HepG2 (cell line): ENCODE results near the gene NDUFS1. TPM values are rescaled to one million over a fixed set of nuclear protein-coding genes. Genes with fewer than 3 reads are reported as not detected.

ENCODE experiments used
- ATAC-seq: fragments of 200-7000 bp; cut with Tn5 transposase; 3 replicates; pipeline ENCODE4 v1.9.1; 2020; ENCODE audit warnings: mild to moderate bottlenecking, moderate library complexity
- BruUV-seq: library from RNA; stranded (reverse); fragments of 400-500 nt; replicated peaks from 2 replicates; lab custom pipeline; 2021; lab: Mats Ljungman, UMichigan
- CTCF ChIA-PET: fragments of 300-600 bp; formaldehyde crosslinking; extraction: SDS; loops from one replicate; lab custom pipeline; 2021; ENCODE audit warnings: low total read pairs, inconsistent platforms, low intra/inter-chr PET ratio; lab: Yijun Ruan, JAX
- POLR2A ChIA-PET: fragments of 350-600 bp; sonication (Branson Sonifier 250); formaldehyde crosslinking; loops from one replicate; lab custom pipeline; 2020; ENCODE audit warnings: antibody characterized with exemption, inconsistent platforms; lab: Yijun Ruan, JAX
- DNase-seq: peaks from one replicate; pipeline ENCODE4 v3.0.0-alpha.2; 2015; ENCODE audit warnings: low spot score
- FAIRE-seq: peaks from 3 replicates; lab custom pipeline; 2011; peaks lifted over from hg19 to GRCh38; lab: Jason Lieb, UNC
- H2AFZ ChIP-seq: one replicate; pipeline ENCODE4 v1.6.1; 2011; ENCODE audit warnings: low read length, inconsistent platforms
- H3K27ac ChIP-seq: fragments of 300-600 bp; 3 replicates; pipeline ENCODE4 v1.8.0; 2011; ENCODE audit warnings: mixed run types, mild to moderate bottlenecking, mixed read lengths, low read length, inconsistent platforms; ENCODE audit not compliant: insufficient read depth; ENCODE audit errors: extremely low read length
- H3K27me3 ChIP-seq, 2 experiments: fragments of 200-600 bp in 1 of 2; 2 replicates in 1 of 2; 3 replicates in 1 of 2; pipeline versions ENCODE4 v1.6.0 to v1.8.0; 2011; ENCODE audit warnings: low read length in 2 of 2, mild to moderate bottlenecking in 2 of 2, moderate library complexity in 2 of 2, inconsistent platforms in 1 of 2; ENCODE audit not compliant: insufficient read depth in 2 of 2, control insufficient read depth in 1 of 2
- H3K36me3 ChIP-seq, 2 experiments: fragments of 200-600 bp in 1 of 2; replicated peaks in 1 of 2; 2 replicates in 1 of 2; 3 replicates in 1 of 2; pipeline versions ENCODE4 v1.5.1 to v1.8.0; 2011; ENCODE audit warnings: low read length in 2 of 2, inconsistent platforms in 1 of 2; ENCODE audit not compliant: insufficient read depth in 2 of 2, control insufficient read depth in 1 of 2
- H3K4me1 ChIP-seq: 2 replicates; pipeline ENCODE4 v1.5.1; 2012; ENCODE audit warnings: low read length, inconsistent platforms; ENCODE audit not compliant: insufficient read depth
- H3K4me2 ChIP-seq: 2 replicates; pipeline ENCODE4 v1.6.0; 2011; ENCODE audit warnings: low read depth, low read length, inconsistent platforms
- H3K4me3 ChIP-seq, 3 experiments: fragments of 200-600 bp in 1 of 3; sonication (generic), shearing (Covaris generic) in 1 of 3; replicated peaks in 1 of 3; 2 replicates each; pipeline ENCODE4 v1.5.1; 2011 to 2016; ENCODE audit warnings: low read length in 3 of 3, inconsistent platforms in 2 of 3, low read depth in 2 of 3, mild to moderate bottlenecking in 2 of 3, control low read depth in 1 of 3, mixed read lengths in 1 of 3; ENCODE audit not compliant: insufficient read depth in 1 of 3
- H3K79me2 ChIP-seq: one replicate; pipeline ENCODE4 v1.6.1; 2011; ENCODE audit warnings: low read length, inconsistent platforms; ENCODE audit not compliant: insufficient read depth
- H3K9ac ChIP-seq: 2 replicates; pipeline ENCODE4 v1.6.0; 2011; ENCODE audit warnings: mild to moderate bottlenecking, low read depth, low read length, inconsistent platforms; ENCODE audit not compliant: insufficient read depth
- H3K9me3 ChIP-seq: 2 replicates; pipeline ENCODE4 v1.5.1; 2012; ENCODE audit warnings: mild to moderate bottlenecking, low read length
- H4K20me1 ChIP-seq: 2 replicates; pipeline ENCODE4 v1.6.0; 2011; ENCODE audit warnings: inconsistent platforms, mild to moderate bottlenecking, low read length, moderate library complexity; ENCODE audit not compliant: insufficient read depth
- DNMT1 ChIP-seq: sonication (generic); formaldehyde crosslinking; IDR thresholded peaks from 2 replicates; pipeline ENCODE4 v1.5.1; 2020; ENCODE audit warnings: mild to moderate bottlenecking, missing genetic modification reagents
- MAFF ChIP-seq: IDR thresholded peaks from 2 replicates; pipeline ENCODE4 v1.6.1; 2011; ENCODE audit warnings: low read depth, low read length, improper control_type of control experiment
- MTA3 ChIP-seq: sonication (generic); formaldehyde crosslinking; IDR thresholded peaks from 2 replicates; pipeline ENCODE4 v1.4.0; 2020; ENCODE audit warnings: missing genetic modification reagents
- PHF20 ChIP-seq: sonication (generic); formaldehyde crosslinking; IDR thresholded peaks from 2 replicates; pipeline ENCODE4 v1.5.0; 2020; ENCODE audit warnings: mild to moderate bottlenecking, missing genetic modification reagents
- ZBTB20 ChIP-seq: sonication (generic); formaldehyde crosslinking; IDR thresholded peaks from 2 replicates; pipeline ENCODE4 v1.8.1; 2023; ENCODE audit warnings: missing genetic modification reagents, low read depth, mild to moderate bottlenecking, borderline replicate concordance
- ZFAT ChIP-seq: sonication (generic); formaldehyde crosslinking; conservative IDR thresholded peaks from 2 replicates; pipeline ENCODE4 v1.8.1; 2023; ENCODE audit warnings: missing genetic modification reagents, inconsistent platforms
- ZNF225 ChIP-seq: sonication (generic); formaldehyde crosslinking; IDR thresholded peaks from 2 replicates; pipeline ENCODE4 v1.4.0; 2020; ENCODE audit warnings: mild to moderate bottlenecking, missing genetic modification reagents
- ZNF335 ChIP-seq: sonication (generic); formaldehyde crosslinking; IDR thresholded peaks from 2 replicates; pipeline ENCODE4 v1.4.0; 2020; ENCODE audit warnings: missing genetic modification reagents
- WGBS: methylation state at CpG from one replicate; pipeline ENCODE4 v1.1.6; 2017; ENCODE audit warnings: low lambda C conversion rate; 5-methylcytosine and 5-hydroxymethylcytosine counted together
- in situ Hi-C: cut with HindIII; loops from 2 replicates; pipeline ENCODE4 v1.10.0; 2017; ENCODE audit warnings: low pct_unique_long_range_greater_than_20kb; ENCODE audit not compliant: extremely low pct_ligation_motif_present
- intact Hi-C: fragments of 100-400 bp; cut with micrococcal nuclease; formaldehyde crosslinking; loops from one replicate; pipeline ENCODE4 v1.10.0; 2022; ENCODE audit not compliant: unreplicated experiment
- polyA plus RNA-seq, 8 experiments: library from polyadenylated mRNA; depleted of rRNA in 3 of 8; stranded (reverse) in 7 of 8; unstranded in 1 of 8; fragments of >200 nt; fragmentation: Illumina TruSeq in 4 of 8; extraction: Trizol in 4 of 8; gene quantifications; 2 replicates each; pipeline versions ENCODE4 v1.2.1 to v1.2.3, GENCODE V29; 2011 to 2016; ENCODE audit warnings: low read depth in 4 of 8, missing spikeins in 1 of 8, mixed read lengths in 1 of 8; ENCODE audit not compliant: insufficient read depth in 1 of 8
- total RNA-seq, 5 experiments: library from RNA; depleted of rRNA; stranded (reverse); fragments of >200 nt; fragmentation: Illumina TruSeq; extraction: Trizol; gene quantifications; 2 replicates each; pipeline ENCODE4 v1.2.3, GENCODE V29; 2016; ENCODE audit warnings: low read depth in 1 of 5
- TF ChIP-seq, protein P1 (sequence below): sonication (generic); formaldehyde crosslinking; IDR thresholded peaks from 2 replicates; pipeline ENCODE4 v1.4.0; 2020; ENCODE audit warnings: missing genetic modification reagents
- TF ChIP-seq, protein P2 (sequence below): sonication (generic); formaldehyde crosslinking; IDR thresholded peaks from 2 replicates; pipeline ENCODE4 v1.5.0; 2020; ENCODE audit warnings: mild to moderate bottlenecking, missing genetic modification reagents, borderline replicate concordance
- TF ChIP-seq, protein P3 (sequence below): sonication (generic); formaldehyde crosslinking; IDR thresholded peaks from 2 replicates; pipeline ENCODE4 v1.4.0; 2020; ENCODE audit warnings: missing genetic modification reagents, borderline replicate concordance
- TF ChIP-seq, protein P4 (sequence below): sonication (generic); formaldehyde crosslinking; IDR thresholded peaks from 2 replicates; pipeline ENCODE4 v1.8.0; 2022; ENCODE audit warnings: missing genetic modification reagents, mild to moderate bottlenecking, inconsistent platforms, borderline replicate concordance

Gene NDUFS1
- total and polyA plus RNA-seq, 2 of the 13 experiments (the other 11 are each of a cell fraction or from before 2014, with no cell fraction given), result 139 to 242 TPM

DNA sequence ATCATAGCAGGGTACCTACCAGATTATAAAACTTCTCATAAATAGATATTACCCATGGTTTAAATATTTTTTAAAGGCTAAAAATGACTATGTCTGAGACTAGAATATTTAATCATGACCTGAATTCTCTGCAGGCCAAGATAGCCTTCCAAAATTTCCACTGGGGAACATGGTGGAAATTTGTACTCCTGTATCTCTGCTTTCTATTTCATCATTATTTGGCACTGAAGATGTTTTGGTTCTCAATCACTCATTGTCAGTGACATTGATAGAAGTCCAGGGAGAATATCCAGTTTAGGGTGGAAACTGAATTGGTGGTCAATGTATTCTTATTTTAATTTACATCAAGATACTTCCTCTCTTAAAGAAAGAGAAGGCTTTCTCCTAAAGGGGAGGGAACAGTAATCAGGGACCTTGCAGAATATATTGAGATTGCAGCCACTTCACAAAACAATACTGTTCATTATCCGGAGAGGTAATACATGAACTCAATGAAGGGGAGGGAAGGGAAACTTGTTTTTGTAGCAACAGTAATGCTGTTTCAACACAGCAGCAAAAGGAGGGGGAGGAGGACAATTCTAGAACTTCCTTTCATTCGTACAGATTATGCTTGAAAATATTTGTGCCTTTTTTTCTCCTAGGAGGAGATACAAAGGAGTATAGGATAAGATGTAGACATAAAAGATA lies 34.6 kb upstream of the NDUFS1 start:
- Histone ChIP-seq H3K9me3 (no peaks in the 10 kb centered on the region), H3K36me3 (no peaks in the 10 kb centered on the region), H3K9ac (no peak overlapping the region), H3K4me1 (no peaks in the 10 kb centered on the region), H3K27ac (no peak overlapping the region), H3K4me3 (no peak overlapping the region), H3K79me2 (no peaks in the 10 kb centered on the region), H3K27me3 (peaks cover 1 to 3% of the 10 kb centered on the region in 2 experiments; a peak in 1 of 5 replicates), H3K4me2 (no peak overlapping the region), H2AFZ (no peak overlapping the region), H4K20me1 (no peaks in the 10 kb centered on the region)
- ChIA-PET POLR2A (no interaction called here), CTCF (no interaction called here)
- in situ Hi-C loops, result no loop called here
- intact Hi-C loops, result no loop called here
- no peak for ATAC-seq
- WGBS, result 26% methylated on average over 2 of the region's 2 CpGs
- no peak for FAIRE-seq
- no TSS peak for BruUV-seq
- no peak for DNase-seq
- no peak for TF ChIP-seq PHF20 (CRISPR knock-in tag)
- TF ChIP-seq ZNF225 (CRISPR knock-in tag), result no peak
- no peak for TF ChIP-seq DNMT1 (CRISPR knock-in tag)
- no peak for TF ChIP-seq ZFAT (CRISPR knock-in tag)
- TF ChIP-seq, protein P1, sequence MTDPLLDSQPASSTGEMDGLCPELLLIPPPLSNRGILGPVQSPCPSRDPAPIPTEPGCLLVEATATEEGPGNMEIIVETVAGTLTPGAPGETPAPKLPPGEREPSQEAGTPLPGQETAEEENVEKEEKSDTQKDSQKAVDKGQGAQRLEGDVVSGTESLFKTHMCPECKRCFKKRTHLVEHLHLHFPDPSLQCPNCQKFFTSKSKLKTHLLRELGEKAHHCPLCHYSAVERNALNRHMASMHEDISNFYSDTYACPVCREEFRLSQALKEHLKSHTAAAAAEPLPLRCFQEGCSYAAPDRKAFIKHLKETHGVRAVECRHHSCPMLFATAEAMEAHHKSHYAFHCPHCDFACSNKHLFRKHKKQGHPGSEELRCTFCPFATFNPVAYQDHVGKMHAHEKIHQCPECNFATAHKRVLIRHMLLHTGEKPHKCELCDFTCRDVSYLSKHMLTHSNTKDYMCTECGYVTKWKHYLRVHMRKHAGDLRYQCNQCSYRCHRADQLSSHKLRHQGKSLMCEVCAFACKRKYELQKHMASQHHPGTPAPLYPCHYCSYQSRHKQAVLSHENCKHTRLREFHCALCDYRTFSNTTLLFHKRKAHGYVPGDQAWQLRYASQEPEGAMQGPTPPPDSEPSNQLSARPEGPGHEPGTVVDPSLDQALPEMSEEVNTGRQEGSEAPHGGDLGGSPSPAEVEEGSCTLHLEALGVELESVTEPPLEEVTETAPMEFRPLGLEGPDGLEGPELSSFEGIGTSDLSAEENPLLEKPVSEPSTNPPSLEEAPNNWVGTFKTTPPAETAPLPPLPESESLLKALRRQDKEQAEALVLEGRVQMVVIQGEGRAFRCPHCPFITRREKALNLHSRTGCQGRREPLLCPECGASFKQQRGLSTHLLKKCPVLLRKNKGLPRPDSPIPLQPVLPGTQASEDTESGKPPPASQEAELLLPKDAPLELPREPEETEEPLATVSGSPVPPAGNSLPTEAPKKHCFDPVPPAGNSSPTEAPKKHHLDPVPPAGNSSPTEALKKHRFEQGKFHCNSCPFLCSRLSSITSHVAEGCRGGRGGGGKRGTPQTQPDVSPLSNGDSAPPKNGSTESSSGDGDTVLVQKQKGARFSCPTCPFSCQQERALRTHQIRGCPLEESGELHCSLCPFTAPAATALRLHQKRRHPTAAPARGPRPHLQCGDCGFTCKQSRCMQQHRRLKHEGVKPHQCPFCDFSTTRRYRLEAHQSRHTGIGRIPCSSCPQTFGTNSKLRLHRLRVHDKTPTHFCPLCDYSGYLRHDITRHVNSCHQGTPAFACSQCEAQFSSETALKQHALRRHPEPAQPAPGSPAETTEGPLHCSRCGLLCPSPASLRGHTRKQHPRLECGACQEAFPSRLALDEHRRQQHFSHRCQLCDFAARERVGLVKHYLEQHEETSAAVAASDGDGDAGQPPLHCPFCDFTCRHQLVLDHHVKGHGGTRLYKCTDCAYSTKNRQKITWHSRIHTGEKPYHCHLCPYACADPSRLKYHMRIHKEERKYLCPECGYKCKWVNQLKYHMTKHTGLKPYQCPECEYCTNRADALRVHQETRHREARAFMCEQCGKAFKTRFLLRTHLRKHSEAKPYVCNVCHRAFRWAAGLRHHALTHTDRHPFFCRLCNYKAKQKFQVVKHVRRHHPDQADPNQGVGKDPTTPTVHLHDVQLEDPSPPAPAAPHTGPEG, result no peak
- TF ChIP-seq, protein P2, sequence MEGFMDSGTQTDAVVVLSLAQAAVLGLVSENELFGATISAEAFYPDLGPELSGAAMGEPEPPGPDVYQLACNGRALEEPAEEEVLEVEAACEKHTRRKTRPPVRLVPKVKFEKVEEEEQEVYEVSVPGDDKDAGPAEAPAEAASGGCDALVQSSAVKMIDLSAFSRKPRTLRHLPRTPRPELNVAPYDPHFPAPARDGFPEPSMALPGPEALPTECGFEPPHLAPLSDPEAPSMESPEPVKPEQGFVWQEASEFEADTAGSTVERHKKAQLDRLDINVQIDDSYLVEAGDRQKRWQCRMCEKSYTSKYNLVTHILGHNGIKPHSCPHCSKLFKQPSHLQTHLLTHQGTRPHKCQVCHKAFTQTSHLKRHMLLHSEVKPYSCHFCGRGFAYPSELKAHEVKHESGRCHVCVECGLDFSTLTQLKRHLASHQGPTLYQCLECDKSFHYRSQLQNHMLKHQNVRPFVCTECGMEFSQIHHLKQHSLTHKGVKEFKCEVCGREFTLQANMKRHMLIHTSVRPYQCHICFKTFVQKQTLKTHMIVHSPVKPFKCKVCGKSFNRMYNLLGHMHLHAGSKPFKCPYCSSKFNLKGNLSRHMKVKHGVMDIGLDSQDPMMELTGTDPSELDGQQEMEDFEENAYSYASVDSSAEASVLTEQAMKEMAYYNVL (CRISPR knock-in tag), result no peak
- no peak for TF ChIP-seq ZNF335 (CRISPR knock-in tag)
- TF ChIP-seq, protein P3, sequence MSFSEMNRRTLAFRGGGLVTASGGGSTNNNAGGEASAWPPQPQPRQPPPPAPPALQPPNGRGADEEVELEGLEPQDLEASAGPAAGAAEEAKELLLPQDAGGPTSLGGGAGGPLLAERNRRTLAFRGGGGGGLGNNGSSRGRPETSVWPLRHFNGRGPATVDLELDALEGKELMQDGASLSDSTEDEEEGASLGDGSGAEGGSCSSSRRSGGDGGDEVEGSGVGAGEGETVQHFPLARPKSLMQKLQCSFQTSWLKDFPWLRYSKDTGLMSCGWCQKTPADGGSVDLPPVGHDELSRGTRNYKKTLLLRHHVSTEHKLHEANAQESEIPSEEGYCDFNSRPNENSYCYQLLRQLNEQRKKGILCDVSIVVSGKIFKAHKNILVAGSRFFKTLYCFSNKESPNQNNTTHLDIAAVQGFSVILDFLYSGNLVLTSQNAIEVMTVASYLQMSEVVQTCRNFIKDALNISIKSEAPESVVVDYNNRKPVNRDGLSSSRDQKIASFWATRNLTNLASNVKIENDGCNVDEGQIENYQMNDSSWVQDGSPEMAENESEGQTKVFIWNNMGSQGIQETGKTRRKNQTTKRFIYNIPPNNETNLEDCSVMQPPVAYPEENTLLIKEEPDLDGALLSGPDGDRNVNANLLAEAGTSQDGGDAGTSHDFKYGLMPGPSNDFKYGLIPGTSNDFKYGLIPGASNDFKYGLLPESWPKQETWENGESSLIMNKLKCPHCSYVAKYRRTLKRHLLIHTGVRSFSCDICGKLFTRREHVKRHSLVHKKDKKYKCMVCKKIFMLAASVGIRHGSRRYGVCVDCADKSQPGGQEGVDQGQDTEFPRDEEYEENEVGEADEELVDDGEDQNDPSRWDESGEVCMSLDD, result no peak
- TF ChIP-seq MTA3 (CRISPR knock-in tag), result no peak
- no peak for TF ChIP-seq ZBTB20 (CRISPR knock-in tag)
- TF ChIP-seq, protein P4, sequence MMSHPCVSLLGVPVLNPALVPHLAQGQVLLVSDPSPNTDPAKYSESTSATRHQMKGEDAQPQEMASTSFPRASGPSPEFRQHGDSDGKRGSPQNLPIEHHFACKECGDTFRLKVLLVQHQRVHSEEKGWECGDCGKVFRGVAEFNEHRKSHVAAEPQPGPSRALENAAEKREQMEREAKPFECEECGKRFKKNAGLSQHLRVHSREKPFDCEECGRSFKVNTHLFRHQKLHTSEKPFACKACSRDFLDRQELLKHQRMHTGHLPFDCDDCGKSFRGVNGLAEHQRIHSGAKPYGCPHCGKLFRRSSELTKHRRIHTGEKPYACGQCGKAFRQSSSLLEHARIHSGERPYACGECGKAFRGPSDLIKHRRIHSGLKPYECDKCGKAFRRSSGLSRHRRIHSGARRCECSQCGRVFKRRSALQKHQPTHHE (CRISPR knock-in tag), result no peak
- TF ChIP-seq MAFF, result no peak
